ENCODE measurements around the gene GARRE1. TPM values are rescaled to one million over a fixed set of nuclear protein-coding genes. Genes with fewer than 3 reads are reported as not detected.

Gene GARRE1
- total and polyA plus RNA-seq, 8 donors, result 7.4 to 18.3 (median 11.2) TPM

DNA sequence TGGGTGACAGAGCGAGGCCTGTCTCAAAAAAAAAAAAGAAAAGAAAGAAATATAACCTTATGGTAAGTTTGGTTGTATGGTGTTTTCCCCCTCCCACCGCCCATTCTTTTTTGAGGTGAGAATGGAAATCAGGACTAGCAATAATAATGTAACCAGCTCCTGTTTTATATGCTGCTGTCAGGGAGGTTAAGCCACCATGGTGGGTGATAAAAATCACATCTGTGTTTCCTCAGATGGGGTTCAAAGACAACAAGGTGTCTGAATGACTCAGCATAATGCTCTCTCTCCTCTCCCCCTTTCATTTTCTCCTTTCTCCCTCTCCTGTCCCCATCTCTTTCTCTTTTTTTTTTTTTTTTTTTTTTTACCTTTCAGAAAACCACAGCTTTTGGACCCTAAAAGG is 28.3 kb upstream of the GARRE1 start:
- Histone ChIP-seq H3K4me3 (no peak overlapping the region), H3K27ac (no peak overlapping the region), H3K4me1 (no peaks in the 10 kb centered on the region), H3K27me3 (no peaks in the 10 kb centered on the region), H3K9me3 (no peaks in the 10 kb centered on the region), H3K36me3 (peaks cover 0 to 65% (median 23%) of the 10 kb centered on the region in 3 donors)
- 99 to 100% methylated on average over 2 of the region's 2 CpGs for WGBS, 2 donors
- FAIRE-seq (no peak), ATAC-seq (no peak), DNase-seq (no peak)
- intact Hi-C loops (cut with DNase I), result no loop called here
- TF ChIP-seq, protein P1, sequence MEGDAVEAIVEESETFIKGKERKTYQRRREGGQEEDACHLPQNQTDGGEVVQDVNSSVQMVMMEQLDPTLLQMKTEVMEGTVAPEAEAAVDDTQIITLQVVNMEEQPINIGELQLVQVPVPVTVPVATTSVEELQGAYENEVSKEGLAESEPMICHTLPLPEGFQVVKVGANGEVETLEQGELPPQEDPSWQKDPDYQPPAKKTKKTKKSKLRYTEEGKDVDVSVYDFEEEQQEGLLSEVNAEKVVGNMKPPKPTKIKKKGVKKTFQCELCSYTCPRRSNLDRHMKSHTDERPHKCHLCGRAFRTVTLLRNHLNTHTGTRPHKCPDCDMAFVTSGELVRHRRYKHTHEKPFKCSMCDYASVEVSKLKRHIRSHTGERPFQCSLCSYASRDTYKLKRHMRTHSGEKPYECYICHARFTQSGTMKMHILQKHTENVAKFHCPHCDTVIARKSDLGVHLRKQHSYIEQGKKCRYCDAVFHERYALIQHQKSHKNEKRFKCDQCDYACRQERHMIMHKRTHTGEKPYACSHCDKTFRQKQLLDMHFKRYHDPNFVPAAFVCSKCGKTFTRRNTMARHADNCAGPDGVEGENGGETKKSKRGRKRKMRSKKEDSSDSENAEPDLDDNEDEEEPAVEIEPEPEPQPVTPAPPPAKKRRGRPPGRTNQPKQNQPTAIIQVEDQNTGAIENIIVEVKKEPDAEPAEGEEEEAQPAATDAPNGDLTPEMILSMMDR (IDR thresholded peaks at IDR 0.05), result no peak

DNA sequence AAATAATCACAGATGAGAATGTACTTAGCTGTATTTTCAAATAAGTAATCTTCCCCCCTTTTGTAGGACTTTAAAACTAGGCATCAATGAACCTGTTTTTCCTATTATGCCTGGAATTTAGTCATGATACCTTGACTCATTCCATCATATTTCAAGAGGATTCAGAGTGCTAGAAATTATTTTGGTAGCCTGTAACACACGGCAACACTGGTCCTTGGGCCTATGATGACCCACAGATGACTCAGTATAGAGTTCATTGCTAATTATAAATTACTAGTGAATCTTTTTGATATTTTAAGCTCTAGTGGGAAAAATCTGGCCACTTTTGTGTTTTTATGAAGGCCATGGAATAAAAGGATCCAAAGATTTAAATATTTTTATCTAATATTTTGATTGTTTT is 26.0 kb upstream of the GARRE1 start:
- H3K4me1 ChIP-seq, result peaks cover 0 to 5% (median 0%) of the 10 kb centered on the region in 3 donors
- ATAC-seq (no peak), FAIRE-seq (no peak), DNase-seq (no peak)
- no peaks in the 10 kb centered on the region for H3K27me3 ChIP-seq
- H3K27ac ChIP-seq, result no peak overlapping the region
- no peak overlapping the region for H3K4me3 ChIP-seq
- TF ChIP-seq, protein P1 (IDR thresholded peaks at IDR 0.05), result no peak
- WGBS, 2 donors, result 69 to 89% methylated on average over 1 of the region's 1 CpG
- H3K36me3 ChIP-seq, result peaks cover 0 to 44% (median 9%) of the 10 kb centered on the region in 3 donors
- intact Hi-C loops (cut with DNase I), result no loop called here
- H3K9me3 ChIP-seq, result no peaks in the 10 kb centered on the region

DNA sequence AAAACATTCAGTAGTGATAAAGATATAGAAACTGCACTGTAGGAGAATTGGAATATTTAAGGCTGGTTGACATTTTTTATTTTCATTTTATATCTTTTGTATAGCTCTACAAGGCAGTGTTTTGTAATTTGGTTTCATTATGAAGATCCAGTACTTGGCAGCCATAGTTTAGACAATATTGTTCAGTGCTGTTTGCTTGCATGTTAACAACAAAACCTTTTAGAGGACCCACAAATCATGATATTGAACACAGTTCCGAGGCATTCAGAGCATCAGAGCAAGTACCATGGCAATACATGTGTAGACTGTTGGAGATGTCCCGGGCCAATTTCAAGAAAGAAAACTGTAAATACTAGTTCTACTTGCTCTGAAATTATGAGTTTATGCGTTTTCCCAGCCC is 25.6 kb upstream of the GARRE1 start:
- DNase-seq (no peak), ATAC-seq (no peak), FAIRE-seq (no peak)
- intact Hi-C loops (cut with DNase I), result no loop called here
- no peaks in the 10 kb centered on the region for H3K27me3 ChIP-seq
- 93 to 94% methylated on average over 3 of the region's 3 CpGs for WGBS, 2 donors
- no peak overlapping the region for H3K27ac ChIP-seq
- peaks cover 0 to 43% (median 6%) of the 10 kb centered on the region in 3 donors for H3K36me3 ChIP-seq
- H3K9me3 ChIP-seq, result no peaks in the 10 kb centered on the region
- TF ChIP-seq, protein P1 (IDR thresholded peaks at IDR 0.05), result no peak
- peaks cover 0 to 6% (median 0%) of the 10 kb centered on the region in 3 donors for H3K4me1 ChIP-seq
- H3K4me3 ChIP-seq, result no peak overlapping the region

DNA sequence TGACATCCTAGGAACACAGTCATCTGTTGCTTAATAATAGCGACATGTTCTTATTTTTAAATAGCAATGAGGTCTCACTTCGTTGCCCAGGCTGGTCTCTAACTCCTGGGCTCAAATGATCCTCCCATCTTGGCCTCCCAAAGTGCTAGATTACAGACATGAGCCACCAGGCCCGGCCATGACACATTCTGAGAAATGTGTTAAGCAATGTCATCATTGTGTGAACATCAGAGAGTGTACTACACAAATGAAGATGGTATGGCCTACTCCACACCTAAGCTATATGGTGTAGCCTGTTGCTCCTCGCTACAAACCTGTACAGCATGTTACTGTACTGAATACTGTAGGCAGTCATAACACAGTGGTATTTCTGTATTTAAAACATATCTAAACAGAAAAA is 24.6 kb upstream of the GARRE1 start:
- Histone ChIP-seq H3K4me1 (peaks cover 0 to 6% (median 0%) of the 10 kb centered on the region in 3 donors), H3K9me3 (no peaks in the 10 kb centered on the region), H3K36me3 (peaks cover 0 to 39% (median 3%) of the 10 kb centered on the region in 3 donors), H3K4me3 (no peak overlapping the region), H3K27me3 (no peaks in the 10 kb centered on the region), H3K27ac (no peak overlapping the region)
- intact Hi-C loops (cut with DNase I), result loop anchor here in 2 of 3 donors (10.0 kb wide), 1 partner anchor 115 kb away; no protein-coding TSS in a partner anchor
- no peak for DNase-seq
- WGBS, 2 donors, result 88 to 91% methylated on average over 4 of the region's 4 CpGs
- no peak for FAIRE-seq
- no peak for ATAC-seq
- TF ChIP-seq, protein P1 (IDR thresholded peaks at IDR 0.05), result no peak

DNA sequence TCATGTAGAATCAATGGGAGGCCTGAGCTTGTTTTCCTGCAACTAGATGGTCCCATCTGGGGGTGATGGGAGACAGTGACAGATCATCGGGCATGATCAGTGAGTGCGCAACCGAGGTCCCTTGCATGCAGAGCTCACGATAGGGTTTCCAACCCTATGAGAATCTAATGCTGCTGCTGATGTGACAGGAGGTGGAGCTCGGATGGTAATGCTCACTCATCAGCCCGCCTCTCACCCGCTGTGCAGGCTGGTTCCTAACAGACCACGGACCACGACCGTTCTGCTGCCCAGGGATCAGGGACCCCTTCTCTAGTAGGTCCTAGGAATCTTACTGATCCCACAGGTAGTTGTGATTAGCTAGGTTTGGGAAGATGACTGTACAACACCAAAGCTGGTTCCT is 23.5 kb upstream of the GARRE1 start:
- 92 to 94% methylated on average over 10 of the region's 10 CpGs for WGBS, 2 donors
- H3K36me3 ChIP-seq, result peaks cover 0 to 28% (median 3%) of the 10 kb centered on the region in 3 donors
- ATAC-seq, result no peak
- FAIRE-seq, result no peak
- H3K27me3 ChIP-seq, result no peaks in the 10 kb centered on the region
- peaks cover 0 to 6% (median 0%) of the 10 kb centered on the region in 3 donors for H3K4me1 ChIP-seq
- no peak for DNase-seq
- TF ChIP-seq, protein P1 (IDR thresholded peaks at IDR 0.05), result no peak
- H3K27ac ChIP-seq, result no peak overlapping the region
- no peak overlapping the region for H3K4me3 ChIP-seq
- intact Hi-C loops (cut with DNase I), result loop anchor here in 2 of 3 donors (10.0 kb wide), 1 partner anchor 114 kb away; no protein-coding TSS in a partner anchor
- no peaks in the 10 kb centered on the region for H3K9me3 ChIP-seq

All from pancreas (tissue), 10 donors.